ENCODE results near the gene ZNF740. TPM values are rescaled to one million over a fixed set of nuclear protein-coding genes. Genes with fewer than 3 reads are reported as not detected.

ZNF740 gene
- total RNA-seq, 1 experiment from 2014 or later = 49.7 TPM

DNA sequence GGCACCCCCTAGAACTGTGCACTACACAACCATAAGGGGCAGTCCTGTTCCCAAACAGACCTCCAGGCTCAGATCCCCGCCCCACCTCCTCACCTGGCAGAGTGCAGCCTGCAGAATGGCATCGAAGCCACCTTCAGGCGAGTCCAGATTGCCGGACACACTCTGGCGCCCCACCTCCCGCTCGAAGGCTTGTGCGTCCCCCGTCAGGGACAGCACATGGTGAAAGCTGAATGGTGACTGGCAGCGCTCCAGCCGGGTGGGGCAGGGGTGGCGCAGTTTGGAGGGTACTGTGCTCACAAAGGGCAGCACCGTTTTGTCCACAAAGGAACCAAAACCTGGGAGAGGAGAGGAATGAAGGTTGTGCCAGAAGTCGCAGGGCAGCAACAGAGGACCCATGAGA, 16.0 kb downstream of the ZNF740 start:
- ATAC-seq = peak; percentile 41; the same call in 1 of the 2 replicates
- Histone ChIP-seq H3K27ac (ENCODE audit: low read depth, low read length) (no peak overlapping the region), H3K9me2 (ENCODE audit: insufficient read depth) (no peaks in the 10 kb centered on the region), H4K20me1 (ENCODE audit: insufficient read depth) (no peaks in the 10 kb centered on the region), H3K27me3 (ENCODE audit: insufficient read depth, low read length) (no peaks in the 10 kb centered on the region), H3K4me1 (ENCODE audit: control insufficient read depth in 1 of 2, insufficient read depth in 2 of 2, low read length in 2 of 2) (peaks cover 3 to 26% of the 10 kb centered on the region in 2 experiments; a peak in 3 of 4 replicates), H3K9ac (ENCODE audit: low read length) (no peak overlapping the region), H3K36me3 (ENCODE audit: control insufficient read depth in 1 of 2, insufficient read depth in 2 of 2, low read length in 2 of 2) (no peaks in the 10 kb centered on the region), H3K79me2 (ENCODE audit: insufficient read depth, low read length) (no peaks in the 10 kb centered on the region), H3K4me2 (ENCODE audit: low read length) (peak overlapping the region; percentile 21), H3K4me3 (replicated peaks in 1 of 2; ENCODE audit: low read depth in 1 of 2, low read length in 2 of 2) (no peak overlapping the region), H3K9me3 (ENCODE audit: control insufficient read depth in 1 of 2, insufficient read depth in 1 of 2, low read depth in 1 of 2, low read length in 2 of 2) (no peaks in the 10 kb centered on the region), H2AFZ (ENCODE audit: low read depth, low read length, poor library complexity, severe bottlenecking) (no peak overlapping the region)
- ChIA-PET RAD21 (ENCODE audit: low non-redundant PET in 1 of 2, low total read pairs in 2 of 2, uncharacterized antibody in 2 of 2, unreplicated experiment in 2 of 2) (no interaction called here), CTCF (interaction anchor here (0.6 to 3.3 kb wide), 4 partner anchors 36 to 170 kb away, joined by 3 to 36 read pairs (median 21); no protein-coding TSS in a partner anchor), POLR2A (no interaction called here)
- no TSS peak for BruUV-seq (replicated peaks)
- TF ChIP-seq EGR1 (IDR thresholded peaks at IDR 0.05; ENCODE audit: low read depth) (no peak), FOSL1 (IDR thresholded peaks at IDR 0.05; ENCODE audit: low read depth) (no peak), ZFX (IDR thresholded peaks at IDR 0.05) (no peak), EZH2 (IDR thresholded peaks at IDR 0.05) (no peak), RAD21 (IDR thresholded peaks at IDR 0.05; ENCODE audit: low read depth) (no peak), YY1 (IDR thresholded peaks at IDR 0.05; ENCODE audit: extremely low read depth, insufficient replicate concordance, low read depth, low read length) (no peak)
- TF ChIP-seq, protein P1, sequence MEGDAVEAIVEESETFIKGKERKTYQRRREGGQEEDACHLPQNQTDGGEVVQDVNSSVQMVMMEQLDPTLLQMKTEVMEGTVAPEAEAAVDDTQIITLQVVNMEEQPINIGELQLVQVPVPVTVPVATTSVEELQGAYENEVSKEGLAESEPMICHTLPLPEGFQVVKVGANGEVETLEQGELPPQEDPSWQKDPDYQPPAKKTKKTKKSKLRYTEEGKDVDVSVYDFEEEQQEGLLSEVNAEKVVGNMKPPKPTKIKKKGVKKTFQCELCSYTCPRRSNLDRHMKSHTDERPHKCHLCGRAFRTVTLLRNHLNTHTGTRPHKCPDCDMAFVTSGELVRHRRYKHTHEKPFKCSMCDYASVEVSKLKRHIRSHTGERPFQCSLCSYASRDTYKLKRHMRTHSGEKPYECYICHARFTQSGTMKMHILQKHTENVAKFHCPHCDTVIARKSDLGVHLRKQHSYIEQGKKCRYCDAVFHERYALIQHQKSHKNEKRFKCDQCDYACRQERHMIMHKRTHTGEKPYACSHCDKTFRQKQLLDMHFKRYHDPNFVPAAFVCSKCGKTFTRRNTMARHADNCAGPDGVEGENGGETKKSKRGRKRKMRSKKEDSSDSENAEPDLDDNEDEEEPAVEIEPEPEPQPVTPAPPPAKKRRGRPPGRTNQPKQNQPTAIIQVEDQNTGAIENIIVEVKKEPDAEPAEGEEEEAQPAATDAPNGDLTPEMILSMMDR (IDR thresholded peaks at IDR 0.05 in 2 of 3, conservative IDR thresholded peaks at IDR 0.05 in 1 of 3; ENCODE audit: borderline replicate concordance in 1 of 3, insufficient read depth in 1 of 3, low read depth in 2 of 3, low read length in 2 of 3) = peak in 2 of 3 experiments; percentile 12 to 18; a peak in 1 of 6 replicates
- intact Hi-C loops (cut with micrococcal nuclease) = no loop called here
- no peak for DNase-seq (ENCODE audit: low read depth, low spot score)
